HepG2 (cell line): ENCODE measurements around the gene SESN1. TPM values are rescaled to one million over a fixed set of nuclear protein-coding genes. Genes with fewer than 3 reads are reported as not detected.

Source experiments
- AGO1 ChIP-seq: fragments of 200-400 bp; formaldehyde crosslinking; IDR thresholded peaks from 2 replicates; pipeline ENCODE4 v1.6.1; 2017; ENCODE audit warnings: mild to moderate bottlenecking, low read depth, low read length, moderate library complexity; ENCODE audit not compliant: poor library complexity, severe bottlenecking
- DR1 ChIP-seq: sonication (generic); formaldehyde crosslinking; IDR thresholded peaks from 2 replicates; pipeline ENCODE4 v1.8.0; 2021; ENCODE audit warnings: mild to moderate bottlenecking, missing genetic modification reagents, inconsistent platforms
- GABPB1 ChIP-seq: IDR thresholded peaks from 2 replicates; pipeline ENCODE4 v1.6.1; 2016; ENCODE audit warnings: mild to moderate bottlenecking, missing genetic modification reagents, moderate library complexity, missing compliant biosample characterization
- HDAC1 ChIP-seq: sonication (generic); formaldehyde crosslinking; IDR thresholded peaks from 2 replicates; pipeline ENCODE4 v1.5.1; 2020; ENCODE audit warnings: mild to moderate bottlenecking, missing genetic modification reagents
- HNRNPL ChIP-seq: fragments of 200-400 bp; formaldehyde crosslinking; IDR thresholded peaks from 2 replicates; pipeline ENCODE4 v1.6.1; 2017; ENCODE audit warnings: mild to moderate bottlenecking, low read depth, low read length
- MED13 ChIP-seq: sonication (generic); formaldehyde crosslinking; IDR thresholded peaks from 2 replicates; pipeline ENCODE4 v1.5.0; 2020; ENCODE audit warnings: missing genetic modification reagents
- NFKBIZ ChIP-seq: IDR thresholded peaks from 2 replicates; pipeline ENCODE4 v1.6.1; 2018; ENCODE audit warnings: missing genetic modification reagents, missing compliant biosample characterization
- NRL ChIP-seq: sonication (generic); formaldehyde crosslinking; IDR thresholded peaks from 2 replicates; pipeline ENCODE4 v1.5.0; 2020; ENCODE audit warnings: missing genetic modification reagents, mild to moderate bottlenecking, moderate library complexity, borderline replicate concordance
- POLR2AphosphoS5 ChIP-seq: IDR thresholded peaks from 2 replicates; pipeline ENCODE4 v1.6.1; 2012; ENCODE audit warnings: low read depth, low read length
- SALL2 ChIP-seq: sonication (generic); formaldehyde crosslinking; IDR thresholded peaks from 2 replicates; pipeline ENCODE4 v1.8.1; 2023; ENCODE audit warnings: mild to moderate bottlenecking, missing genetic modification reagents, inconsistent platforms
- SMARCC2 ChIP-seq: fragments of 450-650 bp; IDR thresholded peaks from 2 replicates; pipeline ENCODE4 v1.6.1; 2017; ENCODE audit warnings: antibody characterized with exemption, mild to moderate bottlenecking
- SRSF9 ChIP-seq: fragments of 200-400 bp; formaldehyde crosslinking; IDR thresholded peaks from 2 replicates; pipeline ENCODE4 v1.6.1; 2018; ENCODE audit warnings: borderline replicate concordance, mild to moderate bottlenecking, low read depth, low read length; ENCODE audit not compliant: insufficient read depth, poor library complexity, severe bottlenecking
- TBP ChIP-seq: sonication (generic); formaldehyde crosslinking; IDR thresholded peaks from 2 replicates; pipeline ENCODE4 v1.5.0; 2020; ENCODE audit warnings: missing genetic modification reagents
- ZNF260 ChIP-seq: sonication (generic); formaldehyde crosslinking; IDR thresholded peaks from 2 replicates; pipeline ENCODE4 v1.4.0; 2020; ENCODE audit warnings: missing genetic modification reagents, low read depth, mild to moderate bottlenecking, borderline replicate concordance
- ZNF296 ChIP-seq: sonication (generic); formaldehyde crosslinking; conservative IDR thresholded peaks from 2 replicates; pipeline ENCODE4 v1.5.0; 2020; ENCODE audit warnings: mild to moderate bottlenecking, missing genetic modification reagents
- ZNF383 ChIP-seq: sonication (generic); formaldehyde crosslinking; IDR thresholded peaks from 2 replicates; pipeline ENCODE4 v1.4.0; 2020; ENCODE audit warnings: missing genetic modification reagents, mild to moderate bottlenecking, borderline replicate concordance
- ZSCAN29 ChIP-seq: sonication (generic); formaldehyde crosslinking; conservative IDR thresholded peaks from 2 replicates; pipeline ENCODE4 v1.4.0; 2020; ENCODE audit warnings: mild to moderate bottlenecking, missing genetic modification reagents
- polyA plus RNA-seq, 8 experiments: library from polyadenylated mRNA; depleted of rRNA in 3 of 8; stranded (reverse) in 7 of 8; unstranded in 1 of 8; fragments of >200 nt; fragmentation: Illumina TruSeq in 4 of 8; extraction: Trizol in 4 of 8; gene quantifications; 2 replicates each; pipeline versions ENCODE4 v1.2.1 to v1.2.3, GENCODE V29; 2011 to 2016; ENCODE audit warnings: low read depth in 4 of 8, missing spikeins in 1 of 8, mixed read lengths in 1 of 8; ENCODE audit not compliant: insufficient read depth in 1 of 8
- total RNA-seq, 5 experiments: library from RNA; depleted of rRNA; stranded (reverse); fragments of >200 nt; fragmentation: Illumina TruSeq; extraction: Trizol; gene quantifications; 2 replicates each; pipeline ENCODE4 v1.2.3, GENCODE V29; 2016; ENCODE audit warnings: low read depth in 1 of 5
- TF ChIP-seq, protein P1 (sequence below), 2 experiments: sonication (generic) in 1 of 2; formaldehyde crosslinking in 1 of 2; IDR thresholded peaks; 2 replicates each; pipeline versions ENCODE4 v1.6.1 to v1.9.0; 2014 to 2022; ENCODE audit warnings: antibody characterized with exemption in 1 of 2, borderline replicate concordance in 1 of 2, inconsistent platforms in 1 of 2, low read depth in 1 of 2, missing genetic modification reagents in 1 of 2
- TF ChIP-seq, protein P2 (sequence below): sonication (generic); formaldehyde crosslinking; IDR thresholded peaks from 2 replicates; pipeline ENCODE4 v1.8.0; 2022; ENCODE audit warnings: mild to moderate bottlenecking, missing genetic modification reagents, borderline replicate concordance
- TF ChIP-seq, protein P3 (sequence below): sonication (generic); formaldehyde crosslinking; IDR thresholded peaks from 2 replicates; pipeline ENCODE4 v1.8.0; 2022; ENCODE audit warnings: mild to moderate bottlenecking, missing genetic modification reagents; ENCODE audit not compliant: insufficient replicate concordance

The SESN1 gene
- total and polyA plus RNA-seq, 2 of the 13 experiments (the other 11 are each of a cell fraction or from before 2014, with no cell fraction given) = 24.9 to 44.7 TPM

DNA sequence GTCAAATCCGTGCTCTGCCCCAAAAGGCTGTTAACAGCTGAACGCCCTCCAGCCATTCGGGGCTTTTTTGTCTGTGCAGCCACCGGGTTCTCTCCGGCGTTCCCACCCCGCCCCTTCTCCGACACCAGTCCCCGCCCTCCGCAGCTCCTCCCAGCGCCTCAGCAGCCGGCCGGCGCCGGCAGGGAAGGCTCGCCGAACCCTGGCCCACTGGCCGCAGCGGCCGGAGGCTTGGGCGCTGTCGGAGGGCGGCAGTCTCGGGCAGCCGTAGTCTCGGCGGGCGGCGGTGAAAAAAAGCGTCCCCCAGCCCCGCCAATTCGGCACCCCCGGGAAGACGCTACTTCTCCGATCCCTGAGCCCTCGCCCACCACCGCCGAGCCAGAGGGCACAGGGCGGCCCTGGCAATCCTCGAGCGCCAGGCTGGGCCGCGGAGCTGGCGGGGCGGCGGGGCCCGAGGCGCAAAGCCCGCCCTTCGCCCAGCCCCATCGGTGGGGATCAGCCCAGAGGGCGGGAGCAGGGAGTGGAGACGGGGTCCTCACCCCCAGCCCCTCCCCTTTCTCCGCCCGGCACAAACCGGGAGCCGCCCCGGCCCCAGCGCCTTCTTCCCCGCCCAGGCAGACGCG is at the start of gene SESN1 (continued):
- TF ChIP-seq SRSF9 = no peak
- TF ChIP-seq NRL = peak; percentile 86
- TF ChIP-seq POLR2AphosphoS5 = no peak; the same call in 1 of the 2 replicates
- no peak for TF ChIP-seq GABPB1 (CRISPR knock-in tag)
- TF ChIP-seq, protein P1, sequence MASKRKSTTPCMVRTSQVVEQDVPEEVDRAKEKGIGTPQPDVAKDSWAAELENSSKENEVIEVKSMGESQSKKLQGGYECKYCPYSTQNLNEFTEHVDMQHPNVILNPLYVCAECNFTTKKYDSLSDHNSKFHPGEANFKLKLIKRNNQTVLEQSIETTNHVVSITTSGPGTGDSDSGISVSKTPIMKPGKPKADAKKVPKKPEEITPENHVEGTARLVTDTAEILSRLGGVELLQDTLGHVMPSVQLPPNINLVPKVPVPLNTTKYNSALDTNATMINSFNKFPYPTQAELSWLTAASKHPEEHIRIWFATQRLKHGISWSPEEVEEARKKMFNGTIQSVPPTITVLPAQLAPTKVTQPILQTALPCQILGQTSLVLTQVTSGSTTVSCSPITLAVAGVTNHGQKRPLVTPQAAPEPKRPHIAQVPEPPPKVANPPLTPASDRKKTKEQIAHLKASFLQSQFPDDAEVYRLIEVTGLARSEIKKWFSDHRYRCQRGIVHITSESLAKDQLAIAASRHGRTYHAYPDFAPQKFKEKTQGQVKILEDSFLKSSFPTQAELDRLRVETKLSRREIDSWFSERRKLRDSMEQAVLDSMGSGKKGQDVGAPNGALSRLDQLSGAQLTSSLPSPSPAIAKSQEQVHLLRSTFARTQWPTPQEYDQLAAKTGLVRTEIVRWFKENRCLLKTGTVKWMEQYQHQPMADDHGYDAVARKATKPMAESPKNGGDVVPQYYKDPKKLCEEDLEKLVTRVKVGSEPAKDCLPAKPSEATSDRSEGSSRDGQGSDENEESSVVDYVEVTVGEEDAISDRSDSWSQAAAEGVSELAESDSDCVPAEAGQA (IDR thresholded peaks at IDR 0.05; ENCODE audit: low read depth) = no peak
- TF ChIP-seq, protein P1 (CRISPR knock-in tag; IDR thresholded peaks at IDR 0.05; ENCODE audit: borderline replicate concordance) = 0 out of 2 replicates have a peak, but pooled peaks have one; percentile 50
- peak; percentile 88 for TF ChIP-seq HDAC1 (CRISPR knock-in tag)
- peak; percentile 60; the same call in 1 of the 2 replicates for TF ChIP-seq SALL2
- TF ChIP-seq NFKBIZ (CRISPR knock-in tag) = no peak; the same call in 1 of the 2 replicates
- TF ChIP-seq ZSCAN29 (CRISPR knock-in tag) = 0 out of 2 replicates have a peak, but pooled peaks have one; percentile 1
- TF ChIP-seq ZNF296 (CRISPR knock-in tag) = no peak
- TF ChIP-seq, protein P2, sequence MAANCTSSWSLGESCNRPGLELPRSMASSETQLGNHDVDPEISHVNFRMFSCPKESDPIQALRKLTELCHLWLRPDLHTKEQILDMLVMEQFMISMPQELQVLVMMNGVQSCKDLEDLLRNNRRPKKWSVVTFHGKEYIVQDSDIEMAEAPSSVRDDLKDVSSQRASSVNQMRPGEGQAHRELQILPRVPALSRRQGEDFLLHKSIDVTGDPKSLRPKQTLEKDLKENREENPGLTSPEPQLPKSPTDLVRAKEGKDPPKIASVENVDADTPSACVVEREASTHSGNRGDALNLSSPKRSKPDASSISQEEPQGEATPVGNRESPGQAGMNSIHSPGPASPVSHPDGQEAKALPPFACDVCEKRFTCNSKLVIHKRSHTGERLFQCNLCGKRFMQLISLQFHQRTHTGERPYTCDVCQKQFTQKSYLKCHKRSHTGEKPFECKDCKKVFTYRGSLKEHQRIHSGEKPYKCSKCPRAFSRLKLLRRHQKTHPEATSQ (CRISPR knock-in tag) = peak; percentile 67; the same call in 1 of the 2 replicates
- TF ChIP-seq AGO1 = no peak
- peak; percentile 72; the same call in 1 of the 2 replicates for TF ChIP-seq HNRNPL
- TF ChIP-seq TBP (CRISPR knock-in tag) = no peak
- TF ChIP-seq ZNF383 (CRISPR knock-in tag) = 0 out of 2 replicates have a peak, but pooled peaks have one; percentile 12
- TF ChIP-seq SMARCC2 = no peak
- peak; percentile 21; the same call in 1 of the 2 replicates for TF ChIP-seq DR1 (CRISPR knock-in tag)
- no peak for TF ChIP-seq MED13 (CRISPR knock-in tag)
- no peak for TF ChIP-seq ZNF260 (CRISPR knock-in tag)
- TF ChIP-seq, protein P3, sequence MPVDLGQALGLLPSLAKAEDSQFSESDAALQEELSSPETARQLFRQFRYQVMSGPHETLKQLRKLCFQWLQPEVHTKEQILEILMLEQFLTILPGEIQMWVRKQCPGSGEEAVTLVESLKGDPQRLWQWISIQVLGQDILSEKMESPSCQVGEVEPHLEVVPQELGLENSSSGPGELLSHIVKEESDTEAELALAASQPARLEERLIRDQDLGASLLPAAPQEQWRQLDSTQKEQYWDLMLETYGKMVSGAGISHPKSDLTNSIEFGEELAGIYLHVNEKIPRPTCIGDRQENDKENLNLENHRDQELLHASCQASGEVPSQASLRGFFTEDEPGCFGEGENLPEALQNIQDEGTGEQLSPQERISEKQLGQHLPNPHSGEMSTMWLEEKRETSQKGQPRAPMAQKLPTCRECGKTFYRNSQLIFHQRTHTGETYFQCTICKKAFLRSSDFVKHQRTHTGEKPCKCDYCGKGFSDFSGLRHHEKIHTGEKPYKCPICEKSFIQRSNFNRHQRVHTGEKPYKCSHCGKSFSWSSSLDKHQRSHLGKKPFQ (CRISPR knock-in tag) = peak; percentile 92
